GM19193 (cell line): Measurements from ENCODE around the gene HSD11B2.

Experiments
- POLR2A ChIP-seq: IDR thresholded peaks from 4 replicates; pipeline ENCODE4 v1.6.1; 2011; ENCODE audit not compliant: insufficient read depth, insufficient read length; ENCODE audit errors: extremely low read depth

Gene HSD11B2

DNA sequence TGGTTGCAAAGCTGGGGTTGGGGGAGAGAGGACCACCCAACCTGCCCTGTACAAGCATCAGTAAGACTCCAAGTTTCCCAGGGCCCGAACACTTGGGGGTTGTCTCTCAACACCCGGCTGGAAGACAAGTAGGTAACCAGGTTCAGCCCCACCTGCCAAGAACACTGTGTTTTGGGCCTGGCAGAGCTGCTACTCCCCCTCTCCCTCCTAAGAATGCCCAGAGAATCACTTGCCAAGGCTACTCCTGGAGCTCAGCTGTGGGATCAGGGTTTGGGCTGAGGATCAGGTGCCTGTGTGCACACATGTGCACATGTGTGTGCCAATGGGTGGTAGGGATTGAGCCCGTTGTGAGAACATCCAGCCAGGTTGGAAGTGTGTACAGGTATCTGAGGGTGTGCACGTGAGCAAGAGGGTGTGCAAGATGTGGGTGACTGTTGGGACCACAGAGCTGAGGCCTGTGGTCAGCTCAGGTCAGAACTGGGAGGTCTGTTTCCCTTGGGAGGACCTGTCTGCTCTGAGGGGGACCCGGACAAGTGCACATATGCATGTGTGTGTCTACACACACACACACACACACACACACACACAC is 2.3 kb downstream of the HSD11B2 start:
- no peak for TF ChIP-seq POLR2A

DNA sequence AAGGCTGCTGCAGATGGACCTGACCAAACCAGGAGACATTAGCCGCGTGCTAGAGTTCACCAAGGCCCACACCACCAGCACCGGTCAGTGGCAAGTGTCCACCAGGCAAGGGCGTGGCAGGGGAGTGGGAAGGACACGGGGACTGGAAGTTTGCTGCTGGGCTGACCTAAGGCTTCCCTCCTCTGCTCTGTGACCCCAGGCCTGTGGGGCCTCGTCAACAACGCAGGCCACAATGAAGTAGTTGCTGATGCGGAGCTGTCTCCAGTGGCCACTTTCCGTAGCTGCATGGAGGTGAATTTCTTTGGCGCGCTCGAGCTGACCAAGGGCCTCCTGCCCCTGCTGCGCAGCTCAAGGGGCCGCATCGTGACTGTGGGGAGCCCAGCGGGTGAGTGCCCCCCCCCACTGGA is 4.8 kb downstream of the HSD11B2 start:
- no peak for TF ChIP-seq POLR2A

DNA sequence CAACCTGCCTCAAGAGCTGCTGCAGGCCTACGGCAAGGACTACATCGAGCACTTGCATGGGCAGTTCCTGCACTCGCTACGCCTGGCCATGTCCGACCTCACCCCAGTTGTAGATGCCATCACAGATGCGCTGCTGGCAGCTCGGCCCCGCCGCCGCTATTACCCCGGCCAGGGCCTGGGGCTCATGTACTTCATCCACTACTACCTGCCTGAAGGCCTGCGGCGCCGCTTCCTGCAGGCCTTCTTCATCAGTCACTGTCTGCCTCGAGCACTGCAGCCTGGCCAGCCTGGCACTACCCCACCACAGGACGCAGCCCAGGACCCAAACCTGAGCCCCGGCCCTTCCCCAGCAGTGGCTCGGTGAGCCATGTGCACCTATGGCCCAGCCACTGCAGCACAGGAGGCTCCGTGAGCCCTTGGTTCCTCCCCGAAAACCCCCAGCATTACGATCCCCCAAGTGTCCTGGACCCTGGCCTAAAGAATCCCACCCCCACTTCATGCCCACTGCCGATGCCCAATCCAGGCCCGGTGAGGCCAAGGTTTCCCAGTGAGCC is 5.8 kb downstream of the HSD11B2 start:
- no peak for TF ChIP-seq POLR2A

DNA sequence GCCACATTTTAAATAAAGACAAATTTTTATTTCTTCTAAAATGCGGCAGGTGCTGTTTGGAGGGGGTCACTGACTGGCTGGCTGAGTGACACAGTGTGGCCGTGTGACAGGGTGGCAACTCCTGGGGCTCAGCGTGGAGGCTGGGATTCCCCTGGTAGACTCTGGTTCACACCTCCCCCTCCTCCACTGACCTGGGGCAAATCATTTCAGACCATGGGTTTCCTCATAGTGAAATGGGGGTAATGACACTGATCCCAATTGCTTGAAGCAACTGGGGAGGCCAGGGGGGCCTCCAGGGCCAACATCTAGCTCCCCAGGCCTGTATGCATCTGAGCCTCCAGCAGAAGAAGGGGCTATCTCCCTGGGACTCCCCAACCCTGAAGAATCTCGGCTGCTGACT is 6.6 kb downstream of the HSD11B2 start:
- TF ChIP-seq POLR2A = no peak

DNA sequence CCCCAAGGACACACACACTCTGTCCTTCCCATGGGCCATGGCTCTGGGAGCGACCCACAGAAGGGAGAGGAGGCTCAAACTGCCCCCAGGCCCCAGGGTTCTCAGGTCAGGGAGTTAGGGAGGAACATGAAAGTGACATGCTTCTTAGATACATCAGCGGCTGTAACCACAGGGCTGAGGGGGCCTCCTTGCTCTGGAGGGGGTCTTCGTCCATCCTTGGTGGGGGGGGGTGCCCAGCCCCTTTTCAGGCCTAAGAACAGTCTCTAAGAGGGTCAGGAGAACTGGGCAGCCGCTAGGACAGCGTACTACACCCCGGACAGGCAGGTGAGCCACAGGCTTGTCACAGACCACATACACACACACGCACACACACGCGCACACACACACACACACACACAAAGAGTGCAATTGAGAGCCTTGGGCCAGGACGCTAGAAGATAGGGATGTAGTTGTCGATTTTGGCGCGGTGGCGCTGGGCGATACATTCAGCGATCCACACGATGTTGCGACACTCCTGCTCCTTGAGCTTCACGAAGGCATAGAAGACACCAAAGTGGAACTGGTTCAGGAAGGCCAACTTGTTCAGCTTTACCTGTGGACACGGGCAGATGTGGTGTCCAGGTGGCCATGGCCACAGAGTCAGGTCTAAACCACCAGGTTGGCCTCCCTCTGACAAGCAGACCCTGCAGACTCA is 7.3 kb downstream of the HSD11B2 start:
- no peak for TF ChIP-seq POLR2A

DNA sequence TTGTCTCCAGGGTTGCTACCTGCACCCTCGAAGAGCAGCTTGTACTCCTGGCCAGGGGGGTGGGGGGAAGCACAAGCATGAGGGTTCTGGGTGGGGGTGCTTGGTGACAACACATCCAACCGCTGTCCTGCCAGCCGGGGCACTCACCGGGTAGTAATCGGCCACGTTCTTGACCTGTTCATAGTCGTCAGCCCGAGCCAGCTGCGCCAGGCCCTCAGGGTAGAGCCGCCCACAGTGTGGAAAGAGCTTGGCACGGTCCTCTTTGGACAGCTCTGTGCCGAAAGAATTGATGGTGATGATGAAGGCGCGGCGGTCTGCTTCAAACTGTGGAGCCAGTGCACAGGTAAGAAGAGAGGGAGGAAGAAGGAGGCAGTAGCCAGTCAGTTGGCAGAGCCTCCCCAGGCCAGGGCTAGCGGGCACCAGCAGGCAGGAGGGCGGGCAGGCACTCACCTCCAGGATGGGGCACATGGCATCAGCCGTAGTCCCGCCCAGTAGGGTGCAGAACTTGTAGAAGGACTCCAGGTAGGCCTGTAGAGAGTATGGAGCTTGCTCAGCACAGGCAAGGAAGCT is 8.0 kb downstream of the HSD11B2 start:
- no peak for TF ChIP-seq POLR2A

DNA sequence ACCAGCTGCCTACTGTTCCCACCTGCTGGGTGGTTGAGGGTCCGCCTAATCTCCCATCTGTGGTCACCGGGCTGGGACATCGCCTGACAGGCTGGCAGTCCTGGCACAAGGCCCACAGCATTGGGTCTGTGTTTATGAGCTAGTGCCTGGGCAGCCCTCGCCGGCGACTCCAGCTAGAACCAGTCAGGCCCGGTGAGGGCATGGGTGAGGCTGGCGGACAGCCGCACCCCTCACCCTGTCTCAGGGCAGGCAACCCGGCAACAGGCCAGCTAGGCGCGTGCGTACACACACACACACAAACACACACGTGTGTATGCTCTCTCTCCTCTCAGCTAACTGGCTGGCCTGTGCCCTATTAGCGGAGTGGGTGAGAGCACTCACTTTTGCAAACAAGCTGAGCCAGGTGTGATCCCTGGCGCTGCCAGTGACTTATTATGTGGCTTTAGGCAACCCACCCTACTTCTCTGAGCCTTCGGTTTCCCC is 10.4 kb downstream of the HSD11B2 start:
- TF ChIP-seq POLR2A = no peak

DNA sequence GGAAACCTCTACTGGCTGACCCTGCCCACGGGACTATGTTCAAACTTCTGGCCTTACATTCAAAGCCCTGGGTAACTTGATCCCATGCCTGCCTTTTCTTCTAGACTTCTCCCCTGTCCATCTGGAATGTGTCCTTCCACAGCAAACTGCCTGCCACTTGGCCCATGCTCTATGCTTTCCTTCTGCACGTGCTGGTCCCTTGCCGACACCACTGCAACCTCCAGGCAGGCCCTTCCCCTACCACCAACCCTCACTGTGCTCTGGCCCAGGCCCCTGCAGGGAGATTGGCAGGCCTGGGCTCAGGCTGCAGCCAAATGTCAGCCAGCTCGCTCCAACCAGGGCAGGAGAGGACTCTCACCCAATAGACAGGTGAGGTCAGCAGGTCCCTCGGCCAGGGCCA is 11.0 kb downstream of the HSD11B2 start:
- no peak for TF ChIP-seq POLR2A

DNA sequence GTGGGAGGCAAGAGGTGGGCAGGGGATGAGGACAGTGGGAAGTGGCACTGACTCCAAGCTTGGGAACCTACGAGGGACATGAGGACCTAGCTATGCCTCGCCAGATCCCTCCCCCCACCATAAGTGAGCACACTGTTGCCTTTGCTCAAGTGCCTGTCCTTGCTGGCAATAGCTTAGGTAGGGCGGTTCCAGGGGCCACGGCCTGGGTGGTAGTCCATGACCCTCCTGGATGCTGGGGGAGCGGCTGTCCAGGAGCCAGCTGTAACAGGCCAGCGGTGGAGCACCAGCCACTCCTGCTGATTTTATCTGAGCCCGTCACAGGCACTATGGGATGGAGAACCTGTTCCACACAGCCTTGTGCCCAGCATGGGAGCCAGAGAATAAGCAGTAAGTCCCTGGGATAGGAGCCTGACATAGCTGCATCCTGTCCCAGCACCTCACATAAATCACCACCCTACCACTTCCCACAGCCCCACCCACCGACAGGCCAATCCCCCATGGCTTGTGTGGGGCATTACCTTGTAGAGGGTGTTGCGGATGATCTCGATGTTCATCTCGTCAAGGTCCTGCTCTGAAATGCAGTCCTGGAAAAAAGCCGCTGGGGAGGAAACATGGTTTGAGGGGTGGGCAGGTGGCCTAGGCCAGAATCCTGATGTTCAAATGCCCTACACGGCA is 11.8 kb downstream of the HSD11B2 start:
- TF ChIP-seq POLR2A = no peak

DNA sequence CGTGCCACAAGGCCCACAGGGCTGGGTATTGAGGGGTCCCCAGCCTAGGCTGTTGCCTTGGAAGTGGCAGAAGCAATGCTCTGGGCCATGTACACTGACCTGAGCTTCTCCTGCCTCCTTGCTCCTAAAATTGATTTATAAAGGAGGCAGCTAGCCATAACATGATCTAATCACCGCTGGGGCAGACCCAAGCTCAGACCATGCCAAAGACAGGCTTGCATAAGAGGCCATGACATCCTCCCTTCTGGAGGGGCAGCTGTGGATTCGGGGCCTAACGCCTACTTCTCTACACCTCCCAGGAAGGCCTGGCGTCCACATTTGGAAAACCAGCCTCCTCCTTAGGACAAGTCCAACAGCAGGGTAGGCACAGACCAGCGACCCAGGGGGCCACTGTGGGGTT is 12.3 kb downstream of the HSD11B2 start:
- no peak for TF ChIP-seq POLR2A

DNA sequence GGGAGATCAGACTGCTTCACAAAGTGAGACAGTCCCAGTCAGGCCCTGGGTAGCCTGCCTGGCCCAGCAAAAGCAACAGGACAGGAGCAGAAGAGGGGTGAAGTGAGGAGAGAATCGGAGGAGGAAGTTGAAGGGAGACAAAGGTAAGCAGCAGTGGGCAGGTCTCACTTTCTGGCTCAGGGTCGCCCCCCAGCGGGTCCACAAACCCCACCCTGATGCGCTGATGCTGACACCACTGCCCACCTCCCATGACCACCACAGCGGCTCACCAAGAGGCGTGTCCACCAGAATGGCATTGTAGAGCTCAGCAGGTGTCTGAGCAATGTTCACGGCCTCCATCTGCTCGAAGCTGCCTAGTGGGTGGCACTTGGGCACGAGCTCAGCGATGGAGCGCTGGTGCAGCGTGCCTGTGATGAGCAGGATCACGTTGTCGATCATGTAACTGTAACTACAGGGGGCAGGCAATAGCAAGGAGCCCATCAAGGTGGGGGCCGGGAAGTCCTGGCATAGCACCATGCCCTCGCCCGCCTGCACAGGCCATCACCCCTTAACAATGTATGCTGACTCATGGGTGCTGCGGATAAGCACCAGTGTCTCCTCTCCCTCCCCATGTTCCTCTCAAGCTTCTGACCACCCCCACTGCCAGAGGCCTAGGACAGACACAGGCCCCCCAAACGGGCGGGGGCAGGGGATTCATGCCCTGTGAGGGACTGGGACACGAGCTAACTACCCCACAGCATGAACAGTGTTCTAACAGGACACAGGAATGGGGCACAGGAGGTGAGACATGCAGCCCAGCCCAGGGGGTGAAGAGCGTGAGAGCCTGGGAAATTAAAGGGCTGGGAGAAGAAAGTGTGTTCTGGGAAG is 13.6 kb downstream of the HSD11B2 start:
- no peak for TF ChIP-seq POLR2A

DNA sequence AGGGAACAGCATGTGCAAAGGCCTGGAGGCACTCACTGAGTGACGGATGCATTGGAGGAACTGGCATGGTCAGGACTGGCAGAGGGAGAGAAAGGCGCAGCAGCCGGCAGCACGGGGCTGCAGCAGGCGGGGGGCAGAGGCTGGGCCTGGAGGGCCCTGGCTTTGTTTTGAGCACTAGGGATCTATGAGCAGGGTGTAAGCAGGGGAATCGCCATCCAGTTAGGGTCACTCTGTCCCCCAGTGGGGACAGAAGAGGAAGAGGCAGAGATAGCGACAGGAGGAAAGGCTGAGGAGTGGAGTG is 14.2 kb downstream of the HSD11B2 start:
- no peak for TF ChIP-seq POLR2A

DNA sequence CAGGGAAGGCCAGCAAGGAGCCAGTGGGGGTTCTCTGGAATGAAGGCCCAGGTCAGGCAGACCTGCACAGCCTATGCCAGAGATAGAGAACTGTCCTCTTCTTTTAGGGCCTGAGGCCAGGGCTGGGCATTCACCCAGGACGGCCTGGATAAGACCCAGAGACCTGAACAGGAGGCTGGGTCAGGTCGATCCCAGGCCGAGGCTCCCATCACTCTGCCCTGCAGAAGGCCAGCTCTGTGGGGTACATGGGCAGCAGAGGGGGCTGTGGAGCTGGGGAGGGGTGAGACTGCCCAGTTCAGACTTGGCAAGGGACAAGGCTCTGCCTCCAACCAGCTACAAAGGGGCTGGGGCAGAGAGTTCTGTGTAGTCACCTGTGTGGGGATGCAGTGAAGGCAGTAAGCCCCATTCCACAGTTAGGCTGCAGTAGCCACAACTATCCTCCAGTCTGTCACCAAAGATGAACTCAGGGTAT is 14.6 kb downstream of the HSD11B2 start:
- no peak for TF ChIP-seq POLR2A
